Breast epithelium (tissue), 3 donors: ENCODE data around the gene IRF2.

Experiments
- POLR2A ChIP-seq: fragments of 450-650 bp; IDR thresholded peaks from one replicate; pipeline ENCODE4 v1.6.1; 2016; ENCODE audit warnings: antibody characterized with exemption, mild to moderate bottlenecking, moderate library complexity
- TF ChIP-seq, protein P1 (sequence below), 3 donors: fragments of 450-650 bp; IDR thresholded peaks; one replicate each; pipeline ENCODE4 v1.5.1; 2016 to 2017; ENCODE audit warnings: antibody characterized with exemption in 3 of 3, mild to moderate bottlenecking in 3 of 3, moderate library complexity in 3 of 3

DNA sequence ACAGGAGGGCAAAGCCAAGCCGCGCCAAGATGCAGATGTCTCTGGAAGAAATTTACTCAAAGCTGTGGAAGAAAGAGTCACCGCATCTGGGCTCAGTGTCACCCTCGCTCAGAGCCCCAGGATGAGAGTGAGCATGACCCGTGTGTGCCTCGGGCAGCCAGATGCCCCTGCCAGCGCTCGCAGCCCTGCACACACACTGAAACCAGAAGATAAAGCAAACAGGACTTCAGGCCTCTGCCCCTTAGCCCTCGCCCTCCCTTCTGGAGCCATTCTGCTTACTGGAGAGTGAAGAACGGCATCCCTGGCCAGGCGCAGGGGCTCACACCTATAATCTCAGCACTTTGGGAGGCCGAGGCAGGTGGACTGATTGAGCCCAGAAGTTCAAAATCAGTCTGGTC lies 103.0 kb downstream of the IRF2 start:
- TF ChIP-seq POLR2A, result no peak
- TF ChIP-seq, protein P1, sequence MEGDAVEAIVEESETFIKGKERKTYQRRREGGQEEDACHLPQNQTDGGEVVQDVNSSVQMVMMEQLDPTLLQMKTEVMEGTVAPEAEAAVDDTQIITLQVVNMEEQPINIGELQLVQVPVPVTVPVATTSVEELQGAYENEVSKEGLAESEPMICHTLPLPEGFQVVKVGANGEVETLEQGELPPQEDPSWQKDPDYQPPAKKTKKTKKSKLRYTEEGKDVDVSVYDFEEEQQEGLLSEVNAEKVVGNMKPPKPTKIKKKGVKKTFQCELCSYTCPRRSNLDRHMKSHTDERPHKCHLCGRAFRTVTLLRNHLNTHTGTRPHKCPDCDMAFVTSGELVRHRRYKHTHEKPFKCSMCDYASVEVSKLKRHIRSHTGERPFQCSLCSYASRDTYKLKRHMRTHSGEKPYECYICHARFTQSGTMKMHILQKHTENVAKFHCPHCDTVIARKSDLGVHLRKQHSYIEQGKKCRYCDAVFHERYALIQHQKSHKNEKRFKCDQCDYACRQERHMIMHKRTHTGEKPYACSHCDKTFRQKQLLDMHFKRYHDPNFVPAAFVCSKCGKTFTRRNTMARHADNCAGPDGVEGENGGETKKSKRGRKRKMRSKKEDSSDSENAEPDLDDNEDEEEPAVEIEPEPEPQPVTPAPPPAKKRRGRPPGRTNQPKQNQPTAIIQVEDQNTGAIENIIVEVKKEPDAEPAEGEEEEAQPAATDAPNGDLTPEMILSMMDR (IDR thresholded peaks at IDR 0.05), result no peak
